HCT116 (cell line): ENCODE data around the gene GGT6. TPM values are rescaled to one million over a fixed set of nuclear protein-coding genes. Genes with fewer than 3 reads are reported as not detected.

Experiments used
- ATAC-seq: fragments of 200-7000 bp; cut with Tn5 transposase; 2 replicates; pipeline ENCODE4 v1.9.1; 2020; ENCODE audit warnings: mild to moderate bottlenecking, moderate library complexity
- BruUV-seq: library from RNA; stranded (reverse); fragments of 400-500 nt; replicated peaks from 2 replicates; lab custom pipeline; 2021; lab: Mats Ljungman, UMichigan
- CTCF ChIA-PET: fragments of 300-600 bp; sonication (Branson Sonifier 250); formaldehyde crosslinking; loops from one replicate; lab custom pipeline; 2021; ENCODE audit warnings: antibody characterized with exemption; lab: Charles Lee
- POLR2A ChIA-PET: fragments of 300-600, 350-600 bp; sonication (Branson Sonifier 250); formaldehyde crosslinking; loops from one replicate; lab custom pipeline; 2021; ENCODE audit warnings: antibody characterized with exemption; lab: Charles Lee
- RAD21 ChIA-PET, 2 experiments: fragments of 300-600 bp; sonication (Branson Sonifier 250); formaldehyde crosslinking; loops; one replicate each; lab custom pipeline; 2023; ENCODE audit warnings: low total read pairs in 2 of 2; ENCODE audit not compliant: uncharacterized antibody in 2 of 2, unreplicated experiment in 2 of 2, low non-redundant PET in 1 of 2; lab: Charles Lee
- DNase-seq: peaks from one replicate; pipeline ENCODE4 v3.0.0-alpha.2; 2010; ENCODE audit warnings: low read depth, low spot score
- H2AFZ ChIP-seq: fragments of 200-600 bp; shearing (Covaris generic), sonication (generic); 2 replicates; pipeline ENCODE4 v1.6.1; 2017; ENCODE audit warnings: low read depth, mixed run types, mixed read lengths, antibody characterized with exemption, low read length; ENCODE audit not compliant: poor library complexity, severe bottlenecking
- H3K27ac ChIP-seq: 2 replicates; pipeline ENCODE4 v1.5.1; 2012; ENCODE audit warnings: low read depth, low read length
- H3K27me3 ChIP-seq: fragments of 200-600 bp; sonication (generic); 2 replicates; pipeline ENCODE4 v1.6.1; 2016; ENCODE audit warnings: mixed run types, low read length, mixed read lengths; ENCODE audit not compliant: insufficient read depth
- H3K36me3 ChIP-seq, 2 experiments: fragments of 200-500 bp in 1 of 2; fragments of 200-600 bp in 1 of 2; sonication (Bioruptor generic) in 1 of 2; sonication (generic) in 1 of 2; 2 replicates each; pipeline versions ENCODE4 v1.5.1 to v1.6.1; 2014 to 2016; ENCODE audit warnings: low read length in 2 of 2, inconsistent platforms in 1 of 2, mixed read lengths in 1 of 2, mixed run types in 1 of 2; ENCODE audit not compliant: insufficient read depth in 2 of 2, control insufficient read depth in 1 of 2
- H3K4me1 ChIP-seq, 2 experiments: fragments of 200-600 bp in 1 of 2; sonication (generic) in 1 of 2; 2 replicates each; pipeline versions ENCODE4 v1.5.1 to v1.6.1; 2012 to 2017; ENCODE audit warnings: low read length in 2 of 2, inconsistent platforms in 1 of 2, mild to moderate bottlenecking in 1 of 2, mixed read lengths in 1 of 2, mixed run types in 1 of 2, moderate library complexity in 1 of 2; ENCODE audit not compliant: insufficient read depth in 2 of 2, control insufficient read depth in 1 of 2
- H3K4me2 ChIP-seq: fragments of 200-600 bp; sonication (generic); 2 replicates; pipeline ENCODE4 v1.6.1; 2017; ENCODE audit warnings: mixed run types, low read length, mixed read lengths
- H3K4me3 ChIP-seq, 2 experiments: fragments of 200-600 bp in 1 of 2; sonication (generic) in 1 of 2; replicated peaks in 1 of 2; 2 replicates each; pipeline ENCODE4 v1.5.1; 2011 to 2016; ENCODE audit warnings: low read length in 2 of 2, control low read depth in 1 of 2, low read depth in 1 of 2, mild to moderate bottlenecking in 1 of 2, mixed read lengths in 1 of 2, mixed run types in 1 of 2
- H3K79me2 ChIP-seq: fragments of 200-600 bp; sonication (generic); 2 replicates; pipeline ENCODE4 v1.6.1; 2017; ENCODE audit warnings: mild to moderate bottlenecking, mixed run types, low read length, moderate library complexity, mixed read lengths; ENCODE audit not compliant: insufficient read depth
- H3K9ac ChIP-seq: fragments of 200-600 bp; sonication (generic); 2 replicates; pipeline ENCODE4 v1.6.1; 2016; ENCODE audit warnings: low read length, mixed read lengths
- H3K9me2 ChIP-seq: fragments of 200-600 bp; sonication (generic), shearing (Covaris generic); 2 replicates; pipeline ENCODE4 v1.6.1; 2017; ENCODE audit warnings: mixed run types, mild to moderate bottlenecking, moderate library complexity; ENCODE audit not compliant: insufficient read depth
- H3K9me3 ChIP-seq, 2 experiments: fragments of 200-500 bp in 1 of 2; fragments of 200-600 bp in 1 of 2; sonication (Bioruptor generic) in 1 of 2; sonication (generic) in 1 of 2; 2 replicates each; pipeline ENCODE4 v1.6.1; 2014 to 2017; ENCODE audit warnings: low read length in 2 of 2, mixed read lengths in 2 of 2, inconsistent platforms in 1 of 2, low read depth in 1 of 2, mild to moderate bottlenecking in 1 of 2, mixed run types in 1 of 2, moderate library complexity in 1 of 2; ENCODE audit not compliant: control insufficient read depth in 1 of 2, insufficient read depth in 1 of 2
- H4K20me1 ChIP-seq: fragments of 200-600 bp; sonication (generic), shearing (Covaris generic); 2 replicates; pipeline ENCODE4 v1.6.1; 2017; ENCODE audit warnings: mixed run types, mild to moderate bottlenecking, moderate library complexity; ENCODE audit not compliant: insufficient read depth
- ATF3 ChIP-seq: IDR thresholded peaks from 2 replicates; pipeline ENCODE4 v1.6.1; 2012
- CBX3 ChIP-seq: IDR thresholded peaks from 2 replicates; pipeline ENCODE4 v1.6.1; 2012; ENCODE audit warnings: low read depth
- CTCF ChIP-seq, 3 experiments: fragments of 200-600 bp in 1 of 3; sonication (generic) in 1 of 3; IDR thresholded peaks in 2 of 3; conservative IDR thresholded peaks in 1 of 3; 2 replicates each; pipeline ENCODE4 v1.5.1; 2012 to 2017; ENCODE audit warnings: low read depth in 2 of 3, low read length in 2 of 3, antibody characterized with exemption in 1 of 3, borderline replicate concordance in 1 of 3, control low read depth in 1 of 3, mild to moderate bottlenecking in 1 of 3, mixed read lengths in 1 of 3, mixed run types in 1 of 3, moderate library complexity in 1 of 3; ENCODE audit not compliant: insufficient read depth in 1 of 3
- REST ChIP-seq: IDR thresholded peaks from 2 replicates; pipeline ENCODE4 v1.6.1; 2012; ENCODE audit warnings: low read depth
- SP1 ChIP-seq: IDR thresholded peaks from 2 replicates; pipeline ENCODE4 v1.6.1; 2012; ENCODE audit warnings: low read depth
- SRF ChIP-seq: IDR thresholded peaks from 2 replicates; pipeline ENCODE4 v1.6.1; 2012; ENCODE audit warnings: low read depth
- ZBTB33 ChIP-seq: IDR thresholded peaks from 2 replicates; pipeline ENCODE4 v1.6.1; 2011; ENCODE audit warnings: mild to moderate bottlenecking, low read length, moderate library complexity; ENCODE audit not compliant: insufficient replicate concordance; ENCODE audit errors: extremely low read depth
- ZFX ChIP-seq: fragments of 450-650 bp; IDR thresholded peaks from 2 replicates; pipeline ENCODE4 v1.6.1; 2017
- intact Hi-C: fragments of 100-400 bp; cut with micrococcal nuclease; formaldehyde crosslinking; loops from 2 replicates; pipeline ENCODE4 v1.10.0; 2022
- total RNA-seq: library from RNA; stranded (reverse); gene quantifications from one replicate; pipeline ENCODE4 v1.2.1, GENCODE V29; 2021; ENCODE audit not compliant: unreplicated experiment

Gene GGT6
- total RNA-seq, 1 experiment from 2014 or later: 0.10 TPM

- ChIA-PET POLR2A (no interaction called here), RAD21 (no interaction called here), CTCF (no interaction called here)
- H2AFZ ChIP-seq: no peak overlapping the region
- no peaks in the 10 kb centered on the region for H3K27me3 ChIP-seq
- no peaks in the 10 kb centered on the region for H3K4me1 ChIP-seq
- H3K9ac ChIP-seq: no peak overlapping the region
- no peaks in the 10 kb centered on the region for H3K9me3 ChIP-seq
- BruUV-seq: no TSS peak
- DNase-seq: no peak
- H3K27ac ChIP-seq: no peak overlapping the region
- peaks cover 8% of the 10 kb centered on the region; the same call in 1 of the 2 replicates for H3K79me2 ChIP-seq
- H3K36me3 ChIP-seq: peaks cover 28 to 56% of the 10 kb centered on the region in 2 experiments; a peak in 3 of 4 replicates
- no peaks in the 10 kb centered on the region; the same call in 1 of the 2 replicates for H4K20me1 ChIP-seq
- intact Hi-C loops: no loop called here
- H3K9me2 ChIP-seq: no peaks in the 10 kb centered on the region
- no peak overlapping the region for H3K4me3 ChIP-seq
- H3K4me2 ChIP-seq: no peak overlapping the region
- TF ChIP-seq SRF (no peak), SP1 (no peak), REST (no peak)
- ATAC-seq: no peak
These were observed 19.6 kb downstream of the GGT6 start for GRCh38 chr17:4540687-4541327.

- ChIA-PET CTCF (no interaction called here), RAD21 (no interaction called here), POLR2A (no interaction called here)
- BruUV-seq: no TSS peak
- Histone ChIP-seq H3K9me2 (no peaks in the 10 kb centered on the region), H4K20me1 (no peaks in the 10 kb centered on the region; the same call in 1 of the 2 replicates), H3K27me3 (no peaks in the 10 kb centered on the region), H3K79me2 (peaks cover 3% of the 10 kb centered on the region; the same call in 1 of the 2 replicates), H3K9me3 (no peaks in the 10 kb centered on the region), H3K4me1 (no peaks in the 10 kb centered on the region; a peak in 1 of 4 replicates), H2AFZ (no peak overlapping the region), H3K9ac (no peak overlapping the region), H3K4me3 (no peak overlapping the region), H3K27ac (no peak overlapping the region), H3K4me2 (no peak overlapping the region), H3K36me3 (peaks cover 22 to 51% of the 10 kb centered on the region in 2 experiments; a peak in 3 of 4 replicates)
- DNase-seq (no peak), ATAC-seq (peak; percentile 5; the same call in 1 of the 2 replicates)
- intact Hi-C loops: no loop called here
- TF ChIP-seq ZFX: no peak
- no peak for TF ChIP-seq CBX3
- TF ChIP-seq ZBTB33: no peak
- peak in 2 of 3 experiments; percentile 23 to 78; a peak in 3 of 6 replicates for TF ChIP-seq CTCF (IDR thresholded peaks at IDR 0.05 in 2 of 3, conservative IDR thresholded peaks at IDR 0.05 in 1 of 3; ENCODE audit: borderline replicate concordance in 1 of 3, insufficient read depth in 1 of 3, low read depth in 2 of 3, low read length in 2 of 3)
- no peak for TF ChIP-seq ATF3
These were observed 20.1 kb downstream of the GGT6 start for GRCh38 chr17:4540224-4540651.
